GM21390 (cell line): Measurements from ENCODE around the gene ATP8B2.
"Not testable (repeated sequence)": the region's sequence is repeated elsewhere in the genome, so short reads cannot be mapped to it uniquely, and the experiment has no call there.

Source experiments
- ATAC-seq: cut with Tn5 transposase; IDR thresholded peaks from one replicate; pipeline ENCODE4 v1.9.1; 2021; ENCODE audit not compliant: unreplicated experiment

The ATP8B2 gene

DNA sequence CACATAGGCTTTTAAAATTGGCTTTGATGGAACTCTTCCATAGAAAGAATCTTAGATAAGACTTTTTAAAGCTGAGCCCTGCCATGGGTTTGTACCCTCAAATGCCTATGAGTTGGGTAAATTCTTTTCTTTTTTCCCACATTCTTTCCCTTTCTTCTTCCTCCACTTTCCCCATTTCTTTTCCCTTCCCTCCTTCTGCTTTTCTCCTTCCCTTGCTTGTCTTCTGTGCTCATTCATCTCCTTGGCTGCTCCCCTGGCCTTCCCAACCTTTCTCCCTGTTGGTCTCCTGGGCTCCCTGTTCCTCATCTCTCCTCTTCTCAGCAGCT is 3.8 kb upstream of the ATP8B2 start:
- ATAC-seq, result not testable (repeated sequence)

GRCh38 chr1:154323493-154323892 is 1.8 kb upstream of the ATP8B2 start:
- no peak for ATAC-seq

- ATAC-seq, result no peak
Observed at GRCh38 chr1:154324241-154324640, 1.1 kb upstream of the ATP8B2 start.

- ATAC-seq, result no peak
Observed at GRCh38 chr1:154325583-154326545, 539 bp downstream of the ATP8B2 start.

GRCh38 chr1:154326546-154327465 is 1.5 kb downstream of the ATP8B2 start:
- no peak for ATAC-seq

DNA sequence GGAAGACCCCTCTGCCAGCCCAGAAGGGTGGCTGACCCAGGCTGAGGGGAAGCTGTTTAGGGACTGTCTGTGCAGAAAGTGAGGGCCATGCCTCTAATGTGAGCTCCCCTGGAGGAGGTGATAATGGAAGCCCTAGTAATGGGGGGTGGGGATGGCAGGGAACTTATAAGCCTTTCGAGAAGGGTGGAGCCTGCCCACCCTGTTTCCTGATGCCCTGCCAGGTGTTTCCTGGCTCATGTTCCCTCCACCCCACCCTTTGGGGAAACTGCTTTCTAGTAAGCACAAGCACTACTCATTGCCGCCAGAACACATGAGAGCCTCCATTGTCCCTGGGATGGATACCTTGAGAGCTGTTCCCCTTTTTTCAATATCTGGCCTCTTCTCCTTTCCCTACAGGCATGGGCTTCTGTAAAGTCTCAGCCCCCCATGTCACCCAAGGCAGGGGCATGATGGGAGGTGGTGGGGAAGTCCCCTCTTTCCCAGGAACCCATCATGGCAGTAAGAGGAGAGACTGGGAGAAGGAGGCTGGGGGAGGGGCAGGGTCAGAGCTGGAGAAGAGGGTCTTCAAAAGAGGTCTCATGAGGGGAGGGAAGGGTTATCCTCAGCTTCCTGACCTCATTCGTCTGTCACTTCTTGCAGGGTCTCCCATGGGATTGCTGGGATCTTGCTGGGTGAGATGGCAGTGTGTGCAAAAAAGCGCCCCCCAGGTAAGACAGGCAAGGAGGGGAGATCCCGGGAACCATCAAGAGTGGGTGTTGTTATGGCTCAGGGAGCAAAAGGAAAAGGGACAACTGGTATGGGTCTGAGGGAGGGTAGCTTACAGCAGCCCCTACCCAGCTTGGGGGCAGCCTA is 2.4 kb downstream of the ATP8B2 start:
- ATAC-seq, result no peak

DNA sequence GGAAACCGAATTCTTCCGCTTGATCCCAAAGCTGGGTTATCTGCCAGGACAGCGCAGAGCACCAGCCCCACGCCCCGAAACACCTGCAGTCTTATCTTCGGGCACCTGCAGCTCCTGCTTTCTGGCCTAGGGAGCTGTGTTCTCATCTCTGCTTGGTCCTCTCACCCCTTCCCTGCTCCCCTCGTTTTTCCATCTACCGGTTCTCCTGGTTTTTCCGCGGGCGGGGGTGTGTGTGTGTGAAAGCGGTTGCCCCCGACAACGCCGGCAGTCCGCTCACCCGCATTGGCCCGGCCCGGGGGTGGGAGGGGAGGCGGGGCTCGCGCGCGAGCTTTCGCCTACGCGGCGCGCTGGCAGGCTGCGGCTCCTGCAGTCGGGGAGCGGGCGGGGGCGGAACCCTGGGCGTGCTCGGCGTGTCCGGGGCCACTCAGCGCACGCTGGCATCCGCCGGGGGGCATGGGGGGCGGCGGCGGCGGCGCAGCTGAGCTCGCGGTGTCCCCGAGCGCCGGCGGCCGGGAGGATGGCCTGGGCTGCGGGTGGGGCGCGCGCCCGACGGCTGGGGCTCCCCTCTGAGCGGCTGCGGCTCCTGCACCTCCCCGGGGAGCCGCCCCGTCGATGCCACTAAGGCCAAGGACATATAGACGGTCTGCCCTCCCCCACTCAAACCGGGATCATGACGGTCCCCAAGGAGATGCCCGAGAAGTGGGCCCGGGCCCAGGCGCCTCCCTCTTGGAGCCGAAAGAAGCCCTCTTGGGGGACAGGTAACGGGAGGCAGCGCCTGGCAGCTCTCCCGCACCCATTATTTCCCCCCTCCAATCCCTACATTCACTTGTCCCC is 3.2 kb downstream of the ATP8B2 start:
- peak; percentile 44 for ATAC-seq

- ATAC-seq, result no peak
Observed at GRCh38 chr1:154329152-154329521, 3.8 kb downstream of the ATP8B2 start.

- no peak for ATAC-seq
Observed at GRCh38 chr1:154329551-154330131, 4.3 kb downstream of the ATP8B2 start.

DNA sequence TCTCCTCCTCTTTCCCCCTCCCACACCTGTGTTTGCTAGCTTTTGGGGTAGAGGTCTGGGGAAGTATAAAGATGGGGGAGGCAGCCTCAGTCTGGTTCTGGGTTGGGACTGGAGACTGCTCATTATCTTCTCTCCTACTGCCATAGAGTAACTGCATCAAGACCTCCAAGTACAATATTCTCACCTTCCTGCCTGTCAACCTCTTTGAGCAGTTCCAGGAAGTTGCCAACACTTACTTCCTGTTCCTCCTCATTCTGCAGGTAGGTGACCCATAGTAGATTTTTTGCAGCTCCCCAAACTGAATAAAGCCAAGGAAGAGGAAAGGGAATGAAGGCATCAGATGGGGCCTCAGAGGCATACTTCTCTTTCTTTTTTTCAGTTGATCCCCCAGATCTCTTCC is 5.3 kb downstream of the ATP8B2 start:
- no peak for ATAC-seq

- no peak for ATAC-seq
Observed at GRCh38 chr1:154334079-154335024, 9.0 kb downstream of the ATP8B2 start.

DNA sequence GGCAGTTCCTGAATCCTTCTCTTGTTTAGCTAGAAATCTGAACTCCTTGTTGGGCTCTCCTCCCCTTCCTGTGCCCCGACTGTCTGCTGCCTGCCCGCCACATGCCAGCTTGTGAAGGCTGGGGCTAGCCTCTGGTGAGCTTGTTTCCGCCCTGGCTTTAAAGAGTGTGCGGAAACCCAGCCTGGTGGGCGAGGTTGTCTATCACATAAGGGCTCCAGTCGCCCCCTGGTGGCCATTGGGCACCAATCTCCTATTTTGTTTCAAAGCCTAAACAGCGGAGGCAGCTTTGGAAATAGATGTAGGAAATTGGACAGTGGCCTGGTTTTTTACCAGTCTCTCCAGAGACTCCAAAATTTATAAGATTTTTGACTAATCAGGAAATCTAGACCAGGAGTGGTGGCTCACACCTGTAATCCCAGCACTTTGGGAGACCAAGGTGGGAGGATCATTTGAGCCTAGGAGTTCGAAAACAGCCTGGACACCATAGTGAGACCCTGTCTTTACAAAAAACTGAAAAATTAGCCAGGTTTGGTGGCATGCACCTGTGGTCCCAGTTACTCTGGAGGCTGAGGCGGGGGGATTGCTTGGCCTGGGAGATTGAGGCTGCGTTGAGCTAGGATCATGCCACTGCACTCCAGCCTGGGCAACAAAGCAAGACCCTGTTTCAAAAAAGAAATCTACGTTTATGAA is 9.8 kb downstream of the ATP8B2 start:
- no peak for ATAC-seq

- ATAC-seq, result no peak
Observed at GRCh38 chr1:154337253-154337894, 12.0 kb downstream of the ATP8B2 start.

DNA sequence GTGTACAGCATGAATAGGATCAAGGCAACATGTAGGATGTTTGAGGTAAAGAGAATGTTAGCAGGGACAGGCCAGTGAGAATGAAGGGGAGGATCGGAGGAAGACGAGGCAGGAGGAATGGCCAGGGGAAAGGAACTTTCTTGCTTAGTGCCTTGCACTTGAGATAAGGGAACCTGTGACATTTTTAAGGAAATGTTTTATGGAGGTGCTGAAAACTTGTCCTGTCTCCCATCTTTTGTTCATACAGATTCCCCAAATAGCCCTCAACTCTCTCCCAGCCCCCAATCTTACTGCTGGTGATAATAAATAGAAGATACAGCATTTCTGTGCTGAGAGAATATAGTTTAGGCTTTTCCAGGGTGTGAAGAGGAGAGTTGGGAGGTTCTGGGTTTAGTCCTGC is 13.6 kb downstream of the ATP8B2 start:
- no peak for ATAC-seq

GRCh38 chr1:154341366-154341765 is 16.0 kb downstream of the ATP8B2 start:
- ATAC-seq, result not testable (repeated sequence)

GRCh38 chr1:154342132-154342531 is 16.8 kb downstream of the ATP8B2 start:
- ATAC-seq, result no peak

GRCh38 chr1:154342836-154343472 is 17.6 kb downstream of the ATP8B2 start:
- no peak for ATAC-seq
